ENCODE results near the gene MTMR6. TPM values are rescaled to one million over a fixed set of nuclear protein-coding genes. Genes with fewer than 3 reads are reported as not detected.

The MTMR6 gene
- total and polyA plus RNA-seq, 2 donors = 17.6 to 35.1 TPM

DNA sequence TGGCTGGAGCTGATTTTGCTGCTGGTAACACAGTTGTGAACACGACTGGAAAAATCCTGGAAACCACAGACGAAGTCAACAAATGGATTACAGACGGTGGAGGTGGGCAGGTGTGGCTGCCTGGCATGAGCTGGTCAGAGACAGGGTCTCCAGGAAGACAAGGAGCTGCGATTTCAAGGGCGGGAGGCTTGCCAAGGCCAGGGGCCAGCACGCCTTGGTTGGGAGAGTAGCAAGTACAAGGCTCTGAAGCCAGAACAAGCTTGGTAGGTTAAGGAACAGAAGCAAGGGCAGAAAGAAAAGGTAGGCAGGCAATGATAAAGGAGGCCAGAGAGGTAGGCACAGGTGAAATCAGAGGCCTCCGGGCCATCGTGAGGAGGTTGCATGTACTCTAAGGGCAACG is 64.5 kb downstream of the MTMR6 start:
- WGBS = 79% methylated on average over 9 of the region's 9 CpGs
- no peak for DNase-seq (ENCODE audit: extremely low spot score)
- no peak overlapping the region for H3K4me3 ChIP-seq (ENCODE audit: low read depth, low read length)
- H3K4me1 ChIP-seq (ENCODE audit: insufficient read depth) = no peaks in the 10 kb centered on the region
- no peak overlapping the region for H3K27ac ChIP-seq (ENCODE audit: low read depth)
- no peaks in the 10 kb centered on the region for H3K36me3 ChIP-seq (ENCODE audit: insufficient read depth)

DNA sequence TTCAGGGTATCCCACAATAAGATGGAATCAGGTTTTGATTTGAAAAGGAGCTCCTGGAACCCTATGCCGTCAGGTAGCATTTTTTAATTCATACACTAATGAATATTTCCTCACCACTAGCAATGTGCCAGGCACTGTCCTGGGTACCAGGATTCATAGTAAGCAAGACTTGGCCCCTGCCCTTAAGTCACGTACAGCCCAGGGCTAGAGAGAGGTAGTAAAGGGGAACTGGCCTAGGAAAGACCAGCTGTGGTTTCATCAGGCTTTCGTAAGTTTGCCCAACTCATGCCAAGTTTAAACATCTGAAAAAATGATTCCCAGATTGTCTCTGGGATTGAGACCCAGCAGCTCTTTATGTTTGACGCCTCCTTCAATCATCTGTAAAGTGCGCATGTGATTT is 69.3 kb downstream of the MTMR6 start:
- no peaks in the 10 kb centered on the region for H3K36me3 ChIP-seq (ENCODE audit: insufficient read depth)
- DNase-seq (ENCODE audit: extremely low spot score) = no peak
- H3K27ac ChIP-seq (ENCODE audit: low read depth) = no peak overlapping the region
- 75% methylated on average over 5 of the region's 5 CpGs for WGBS
- no peaks in the 10 kb centered on the region for H3K4me1 ChIP-seq (ENCODE audit: insufficient read depth)
- H3K4me3 ChIP-seq (ENCODE audit: low read depth, low read length) = no peak overlapping the region

DNA sequence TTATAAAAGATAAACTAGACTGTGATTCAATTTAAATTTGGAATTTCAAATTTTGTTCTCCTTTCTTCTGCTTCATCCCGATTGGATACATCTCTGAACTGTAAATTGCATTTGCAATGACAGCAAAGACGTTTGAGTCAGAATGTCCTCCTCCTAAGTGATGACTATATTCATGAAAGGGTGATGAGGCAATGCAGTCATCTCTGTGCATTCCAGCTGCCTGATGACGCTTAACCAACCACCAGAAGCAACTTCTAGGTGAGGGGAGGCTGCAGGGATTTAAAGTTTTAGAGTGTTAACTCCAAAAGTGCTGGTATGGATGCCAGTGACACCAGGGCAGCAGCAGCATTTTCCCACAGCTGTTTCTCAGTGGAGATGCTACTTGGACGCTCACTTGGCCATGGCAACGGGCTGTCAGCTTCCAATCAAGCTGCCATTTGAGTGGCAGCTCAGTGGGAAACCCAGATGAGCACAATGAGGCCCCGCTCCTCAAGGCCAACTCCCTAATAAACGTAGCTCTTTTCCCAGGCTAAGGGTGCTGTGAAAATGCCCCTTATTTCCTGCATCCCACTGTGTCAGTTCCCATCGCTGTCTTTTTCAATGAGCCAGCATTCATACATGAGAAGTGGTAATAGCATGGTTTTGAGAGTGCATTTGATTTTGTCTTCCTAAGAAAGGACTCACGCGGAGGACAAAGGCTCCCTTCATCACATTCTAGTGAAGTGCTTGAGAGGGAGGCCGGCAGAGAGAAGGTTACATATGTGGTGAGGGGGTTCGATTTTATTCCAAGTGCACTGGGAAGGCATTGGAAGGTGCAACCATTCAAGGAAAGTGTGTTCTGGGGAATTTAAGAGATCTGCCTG is 70.0 kb downstream of the MTMR6 start:
- H3K36me3 ChIP-seq (ENCODE audit: insufficient read depth) = no peaks in the 10 kb centered on the region
- WGBS = 58% methylated on average over 12 of the region's 12 CpGs

DNA sequence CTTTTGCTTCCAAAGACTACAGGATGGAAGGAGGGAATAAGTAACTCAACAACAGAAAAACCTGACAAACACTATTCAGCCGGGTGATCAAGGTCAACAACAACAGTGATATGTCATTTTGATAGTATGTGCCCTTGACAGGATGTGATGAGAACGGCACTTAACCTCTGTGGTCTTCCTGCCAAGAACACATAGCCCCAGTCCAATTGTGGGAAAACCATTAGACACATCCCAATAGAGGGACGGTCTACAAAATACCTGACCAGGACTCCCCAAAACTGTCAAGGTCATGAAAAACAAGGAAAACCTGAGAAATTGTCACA is 72.1 kb downstream of the MTMR6 start:
- H3K4me1 ChIP-seq (ENCODE audit: insufficient read depth) = no peaks in the 10 kb centered on the region
- H3K4me3 ChIP-seq (ENCODE audit: low read depth, low read length) = no peak overlapping the region
- WGBS = 59% methylated on average over 3 of the region's 3 CpGs
- H3K36me3 ChIP-seq (ENCODE audit: insufficient read depth) = no peaks in the 10 kb centered on the region
- no peak for DNase-seq (ENCODE audit: extremely low spot score)
- H3K27ac ChIP-seq (ENCODE audit: low read depth) = no peak overlapping the region

More for the DNA sequence above, 70.0 kb downstream of the MTMR6 start:
- no peak overlapping the region for H3K4me3 ChIP-seq (ENCODE audit: low read depth, low read length)
- no peak overlapping the region for H3K27ac ChIP-seq (ENCODE audit: low read depth)
- H3K4me1 ChIP-seq (ENCODE audit: insufficient read depth) = no peaks in the 10 kb centered on the region
- no peak for DNase-seq (ENCODE audit: extremely low spot score)

DNA sequence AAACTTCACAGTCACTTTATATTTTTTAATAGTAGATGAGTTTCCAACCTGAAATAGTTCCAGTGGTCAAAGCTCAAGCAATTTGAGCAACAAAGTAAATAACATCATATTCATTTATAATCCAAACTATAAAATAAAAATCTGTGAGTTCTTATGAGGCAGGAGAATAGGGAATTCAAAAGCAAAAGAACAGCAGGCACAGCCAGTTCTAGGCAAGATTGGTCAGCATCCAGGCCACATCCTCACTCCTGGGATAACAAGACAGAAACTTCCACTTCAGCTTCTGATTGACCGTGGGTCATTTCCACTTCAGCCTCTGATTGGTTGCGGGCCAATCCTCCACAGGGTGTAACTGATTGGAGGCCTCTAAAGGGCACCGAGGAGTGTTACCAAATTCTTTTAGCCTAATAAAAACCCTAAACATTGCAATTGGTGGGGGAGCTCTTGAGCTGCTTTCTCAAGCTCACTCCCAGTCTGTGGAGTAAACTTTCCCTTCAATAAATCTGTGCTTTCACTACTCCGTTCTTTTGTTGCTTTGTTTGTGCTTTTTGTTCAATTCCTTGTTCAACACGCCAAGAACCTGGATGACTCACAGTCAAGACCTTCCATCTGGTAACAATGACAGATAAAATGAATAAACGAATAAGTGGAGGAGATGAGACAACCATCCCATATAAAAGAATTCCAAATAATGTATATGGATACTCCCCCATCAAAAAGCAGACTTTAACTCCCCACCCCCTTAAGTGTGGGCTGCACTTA is 72.6 kb downstream of the MTMR6 start:
- H3K4me3 ChIP-seq (ENCODE audit: low read depth, low read length) = no peak overlapping the region
- H3K4me1 ChIP-seq (ENCODE audit: insufficient read depth) = no peaks in the 10 kb centered on the region
- H3K27ac ChIP-seq (ENCODE audit: low read depth) = no peak overlapping the region
- WGBS = 40% methylated on average over 6 of the region's 6 CpGs
- no peaks in the 10 kb centered on the region for H3K36me3 ChIP-seq (ENCODE audit: insufficient read depth)
- peak; percentile 42 for DNase-seq (ENCODE audit: extremely low spot score)

DNA sequence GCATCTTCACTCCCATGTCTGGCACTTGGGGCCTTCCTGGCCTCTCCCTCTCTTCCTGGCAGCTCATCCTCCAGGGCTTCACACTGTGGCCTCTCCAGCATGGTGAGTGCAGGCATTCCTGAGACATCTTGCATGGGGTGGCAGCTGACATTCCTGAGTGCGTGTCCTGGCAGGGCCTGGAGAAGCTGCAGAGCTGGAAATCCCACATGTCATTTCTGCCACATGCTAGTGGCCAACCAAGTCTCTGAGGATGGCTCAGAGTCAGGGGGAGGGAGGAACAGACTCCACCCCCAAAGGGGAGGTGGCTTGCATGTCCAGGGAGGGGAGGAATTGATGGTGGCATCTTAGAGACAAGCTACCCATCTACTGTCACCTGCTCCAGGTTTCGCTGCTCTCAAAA is 73.6 kb downstream of the MTMR6 start:
- DNase-seq (ENCODE audit: extremely low spot score) = peak; percentile 8
- no peak overlapping the region for H3K4me3 ChIP-seq (ENCODE audit: low read depth, low read length)
- WGBS = 78% methylated on average over 2 of the region's 2 CpGs

DNA sequence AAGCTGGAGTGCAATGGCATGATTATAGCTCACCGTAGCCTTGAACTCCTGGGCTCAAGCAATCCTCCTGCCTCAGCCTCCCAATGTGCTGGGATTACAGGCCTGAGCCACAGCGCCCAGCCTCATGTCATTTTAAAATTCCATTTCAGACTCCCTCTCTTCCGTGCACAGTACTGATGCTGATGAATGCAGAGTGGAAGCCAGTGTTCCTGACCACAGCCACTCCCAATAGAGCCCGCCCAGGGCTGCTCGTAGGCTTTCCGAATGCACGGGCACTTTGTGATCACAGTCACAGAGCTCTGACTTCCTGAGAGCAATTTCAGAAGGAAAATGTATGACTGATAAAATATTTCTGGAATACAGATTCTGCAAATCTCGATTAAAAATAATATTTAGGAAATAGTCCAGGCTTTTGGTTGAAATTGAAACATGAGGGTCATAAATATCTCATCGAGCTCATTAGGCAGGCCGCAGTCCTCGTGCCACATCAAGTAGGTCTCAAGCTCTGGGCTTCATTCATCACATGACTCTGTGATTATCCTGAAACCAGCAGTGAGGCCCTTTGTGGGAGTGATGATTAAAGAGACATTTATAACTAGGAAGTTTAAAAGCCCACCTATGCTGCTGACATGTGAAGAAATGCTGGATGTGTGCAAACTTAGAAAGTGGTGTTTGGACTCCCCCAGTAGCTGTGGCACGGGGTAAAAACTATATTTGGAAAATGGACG is 76.3 kb downstream of the MTMR6 start:
- H3K4me3 ChIP-seq (ENCODE audit: low read depth, low read length) = no peak overlapping the region

More for the DNA sequence above, 73.6 kb downstream of the MTMR6 start:
- Histone ChIP-seq H3K4me1 (ENCODE audit: insufficient read depth) (no peaks in the 10 kb centered on the region), H3K36me3 (ENCODE audit: insufficient read depth) (no peaks in the 10 kb centered on the region), H3K27ac (ENCODE audit: low read depth) (no peak overlapping the region)

DNA sequence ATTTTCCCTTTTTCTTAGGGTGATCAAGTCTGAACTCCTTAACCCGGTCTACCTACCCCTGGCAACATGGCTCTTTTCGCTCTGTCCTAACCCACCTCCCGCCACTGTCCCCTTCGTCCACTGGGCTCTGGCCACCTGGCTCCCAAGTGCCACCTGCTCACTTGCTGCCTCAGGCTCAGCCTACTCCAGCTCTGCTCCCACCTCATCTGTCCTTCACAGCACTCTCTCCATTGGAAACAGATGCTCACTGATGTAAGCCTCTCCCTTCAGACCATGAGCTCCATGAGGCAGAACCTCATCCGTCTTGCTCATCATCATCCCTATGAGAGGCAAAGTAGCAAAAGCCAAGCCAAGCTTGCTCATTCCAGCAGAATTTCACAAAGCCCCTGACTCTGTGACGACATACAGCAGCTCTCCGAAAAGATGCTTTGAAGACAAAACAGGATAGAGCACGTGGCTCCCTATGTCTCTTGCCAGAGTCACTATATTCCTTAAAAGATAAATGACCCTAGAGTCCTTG is 79.9 kb downstream of the MTMR6 start:
- no peak for DNase-seq (ENCODE audit: extremely low spot score)
- Histone ChIP-seq H3K36me3 (ENCODE audit: insufficient read depth) (no peaks in the 10 kb centered on the region), H3K4me3 (ENCODE audit: low read depth, low read length) (no peak overlapping the region), H3K27ac (ENCODE audit: low read depth) (no peak overlapping the region), H3K4me1 (ENCODE audit: insufficient read depth) (no peaks in the 10 kb centered on the region)
- WGBS = 82% methylated on average over 8 of the region's 8 CpGs

More for the DNA sequence above, 76.3 kb downstream of the MTMR6 start:
- Histone ChIP-seq H3K36me3 (ENCODE audit: insufficient read depth) (no peaks in the 10 kb centered on the region), H3K4me1 (ENCODE audit: insufficient read depth) (no peaks in the 10 kb centered on the region), H3K27ac (ENCODE audit: low read depth) (no peak overlapping the region)
- DNase-seq (ENCODE audit: extremely low spot score) = no peak
- 58% methylated on average over 13 of the region's 13 CpGs for WGBS

DNA sequence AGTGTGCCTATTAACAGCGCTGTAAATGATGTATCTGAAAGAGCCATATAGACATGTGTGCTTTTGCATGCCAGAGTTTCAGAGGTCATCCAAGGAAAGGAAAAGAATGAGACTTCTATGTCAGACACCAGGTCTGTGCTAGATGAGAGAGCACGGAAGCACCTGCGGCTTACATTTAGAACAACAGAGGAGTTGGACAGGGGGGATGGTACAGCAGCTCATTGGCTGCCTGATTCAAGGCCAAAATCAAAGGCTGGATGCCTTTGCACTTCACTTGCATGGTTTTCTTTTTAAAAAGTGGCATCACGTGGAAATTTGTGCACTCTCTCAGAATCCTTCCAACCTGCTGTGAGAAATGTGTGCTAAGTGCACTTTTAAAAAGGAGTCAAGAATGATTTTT is 82.4 kb downstream of the MTMR6 start:
- Histone ChIP-seq H3K36me3 (ENCODE audit: insufficient read depth) (no peaks in the 10 kb centered on the region), H3K4me3 (ENCODE audit: low read depth, low read length) (no peak overlapping the region), H3K4me1 (ENCODE audit: insufficient read depth) (no peaks in the 10 kb centered on the region), H3K27ac (ENCODE audit: low read depth) (no peak overlapping the region)
- 88% methylated on average over 4 of the region's 4 CpGs for WGBS
- DNase-seq (ENCODE audit: extremely low spot score) = no peak

DNA sequence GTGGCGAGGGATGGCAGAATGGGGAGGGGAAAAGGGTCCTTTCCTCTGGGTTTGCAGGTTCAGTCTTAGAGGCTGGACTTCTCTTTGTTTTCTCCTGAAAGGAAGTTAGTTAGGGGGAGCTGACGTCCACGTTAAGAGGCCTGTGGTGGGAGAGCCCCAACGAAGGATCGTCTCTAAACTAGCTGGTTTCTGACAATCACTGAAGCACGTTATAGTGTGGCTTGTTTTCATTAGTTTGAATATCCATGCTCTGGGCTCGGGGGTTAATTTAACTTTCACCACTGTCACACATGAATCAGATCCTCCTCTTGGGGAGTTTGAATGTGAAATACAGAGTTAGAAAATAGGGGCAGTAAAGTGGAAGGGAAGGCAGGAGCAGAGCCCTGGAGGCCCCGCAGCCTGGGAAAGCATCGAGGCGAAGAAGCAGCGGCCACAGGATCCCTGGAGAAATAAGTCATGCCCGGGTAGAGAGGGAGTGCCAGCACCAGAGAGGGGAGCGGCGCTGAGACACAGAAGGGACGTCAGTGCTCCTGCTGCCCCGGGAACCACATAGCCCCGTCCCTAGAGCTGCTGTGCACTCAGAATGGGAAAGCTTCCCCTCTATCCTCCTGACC is 84.1 kb downstream of the MTMR6 start:
- H3K4me3 ChIP-seq (ENCODE audit: low read depth, low read length) = no peak overlapping the region
- DNase-seq (ENCODE audit: extremely low spot score) = no peak

DNA sequence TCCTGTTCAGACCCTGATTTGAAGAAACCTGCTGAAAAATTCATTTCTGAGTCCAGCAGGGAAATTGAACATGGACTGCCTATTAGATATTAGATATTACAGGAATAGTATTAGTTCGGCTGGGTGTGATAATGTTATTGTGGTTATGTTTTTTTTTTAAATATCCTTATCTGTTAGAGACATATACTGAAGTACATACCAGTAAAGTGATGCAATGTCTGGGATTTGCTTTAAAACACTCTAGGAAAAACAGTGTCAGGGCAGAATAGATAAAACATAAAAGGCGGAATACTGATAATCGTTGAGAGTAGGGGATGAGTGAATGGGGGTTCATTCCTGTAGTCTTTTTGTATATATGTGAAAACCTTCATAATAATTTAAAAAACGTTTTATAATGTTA is 86.5 kb downstream of the MTMR6 start:
- H3K36me3 ChIP-seq (ENCODE audit: insufficient read depth) = no peaks in the 10 kb centered on the region
- no peaks in the 10 kb centered on the region for H3K4me1 ChIP-seq (ENCODE audit: insufficient read depth)
- no peak overlapping the region for H3K27ac ChIP-seq (ENCODE audit: low read depth)
- no peak for DNase-seq (ENCODE audit: extremely low spot score)
- 27% methylated on average over 4 of the region's 4 CpGs for WGBS
- no peak overlapping the region for H3K4me3 ChIP-seq (ENCODE audit: low read depth, low read length)

More for the DNA sequence above, 84.1 kb downstream of the MTMR6 start:
- Histone ChIP-seq H3K36me3 (ENCODE audit: insufficient read depth) (no peaks in the 10 kb centered on the region), H3K27ac (ENCODE audit: low read depth) (no peak overlapping the region), H3K4me1 (ENCODE audit: insufficient read depth) (no peaks in the 10 kb centered on the region)
- 38% methylated on average over 17 of the region's 17 CpGs for WGBS

DNA sequence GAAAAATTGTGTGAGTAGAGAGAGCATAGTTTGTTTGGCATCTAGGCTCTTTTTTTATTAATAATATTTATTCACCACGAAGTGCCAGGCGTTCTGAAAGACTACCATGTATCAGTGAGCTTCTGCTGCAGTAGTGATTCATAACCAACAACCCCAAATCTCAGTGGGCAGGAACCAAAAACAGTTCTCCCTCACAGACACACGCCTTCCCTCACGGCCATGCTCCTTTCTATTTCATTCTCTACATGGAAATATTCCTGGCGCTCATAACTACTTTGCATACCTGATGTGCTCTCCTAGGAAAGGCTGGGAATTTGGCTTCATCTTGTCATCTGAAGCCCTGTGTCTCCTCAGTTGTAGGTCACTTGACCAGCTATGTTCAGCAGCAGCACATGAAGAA is 88.6 kb downstream of the MTMR6 start:
- no peak overlapping the region for H3K27ac ChIP-seq (ENCODE audit: low read depth)
- no peak for DNase-seq (ENCODE audit: extremely low spot score)
- WGBS = 80% methylated on average over 5 of the region's 5 CpGs
- H3K4me1 ChIP-seq (ENCODE audit: insufficient read depth) = no peaks in the 10 kb centered on the region
- H3K36me3 ChIP-seq (ENCODE audit: insufficient read depth) = no peaks in the 10 kb centered on the region
- no peak overlapping the region for H3K4me3 ChIP-seq (ENCODE audit: low read depth, low read length)

DNA sequence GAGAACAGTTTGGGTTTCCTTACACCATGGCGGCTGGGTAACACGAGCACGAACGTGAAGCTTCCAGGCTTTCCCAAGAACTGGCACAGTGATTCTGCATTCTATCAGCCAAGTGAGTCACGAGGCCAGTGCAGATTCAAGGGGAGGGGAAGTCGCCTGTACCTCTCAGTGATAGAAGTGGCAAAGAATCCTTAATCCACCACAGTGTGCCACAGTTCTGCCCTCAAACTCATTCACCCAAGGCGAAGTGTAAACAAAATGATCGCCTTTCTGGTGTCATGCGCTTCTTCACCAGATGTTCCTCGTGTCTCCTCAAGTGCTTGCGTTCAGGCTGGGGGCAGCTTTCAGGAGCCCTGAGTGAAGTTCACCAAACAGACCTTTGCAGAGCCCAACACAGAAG is 90.3 kb downstream of the MTMR6 start:
- DNase-seq (ENCODE audit: extremely low spot score) = no peak
- WGBS = 81% methylated on average over 11 of the region's 11 CpGs
- Histone ChIP-seq H3K4me3 (ENCODE audit: low read depth, low read length) (no peak overlapping the region), H3K27ac (ENCODE audit: low read depth) (no peak overlapping the region), H3K4me1 (ENCODE audit: insufficient read depth) (no peaks in the 10 kb centered on the region), H3K36me3 (ENCODE audit: insufficient read depth) (no peaks in the 10 kb centered on the region)
